NCI-H524 treated with DMSO at 0.1 percent for 48 hours (cell line): Measurements from ENCODE around the gene TAF1B.
"Not testable (repeated sequence)": the region's sequence is repeated elsewhere in the genome, so short reads cannot be mapped to it uniquely, and the experiment has no call there.

Experiments used
- DNase-seq: peaks from one replicate; lab custom pipeline; 2025; lab: John Stamatoyannopoulos, UW

Gene TAF1B

DNA sequence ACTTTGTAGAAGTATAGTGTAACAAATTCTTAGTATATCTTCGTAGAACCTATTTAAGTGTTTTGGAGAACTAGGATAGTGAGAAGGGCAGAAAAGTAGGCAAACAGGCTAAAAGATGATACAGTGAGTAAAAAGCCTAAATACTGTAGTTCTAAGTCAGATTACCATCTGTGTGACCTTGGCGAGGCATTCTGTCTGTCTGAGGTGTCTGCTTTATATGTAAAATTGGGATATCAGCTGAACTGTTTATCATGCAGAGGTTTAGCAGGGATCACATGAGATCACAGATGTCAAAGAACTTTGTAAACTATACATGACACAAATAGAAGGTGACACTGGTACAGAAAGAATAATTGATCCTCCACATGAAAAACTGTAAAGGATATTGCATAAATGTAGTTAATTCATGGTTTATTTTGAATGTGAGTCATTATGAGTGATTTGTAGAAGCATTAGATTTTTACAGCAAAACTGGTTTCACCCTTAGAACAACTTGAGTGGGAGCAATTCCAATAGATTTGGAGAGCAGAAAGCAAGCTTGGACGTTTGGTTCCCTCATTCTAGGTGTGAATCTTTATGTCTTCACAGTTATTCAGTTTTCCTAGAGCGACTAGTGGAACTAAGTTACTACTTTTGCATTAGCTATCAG lies 41.9 kb downstream of the TAF1B start:
- no peak for DNase-seq

DNA sequence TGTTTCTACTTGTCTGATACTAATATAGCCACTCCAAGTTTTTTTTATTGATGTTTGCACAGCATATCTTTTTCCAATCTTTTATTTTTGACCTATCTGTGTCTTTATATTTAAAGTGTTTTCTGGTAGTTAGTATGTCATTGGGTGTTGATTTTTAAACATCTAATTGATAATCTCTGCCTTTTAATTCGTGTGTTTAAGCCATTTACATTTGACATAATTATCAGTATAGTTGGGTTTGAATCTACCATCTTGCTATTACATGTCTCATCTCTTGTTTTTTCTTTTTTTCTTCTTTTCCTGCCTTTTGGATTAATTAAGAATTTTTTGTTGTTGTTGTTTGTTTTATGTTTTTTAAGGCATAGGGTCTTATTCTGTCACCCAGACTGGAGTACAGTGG lies 44.2 kb downstream of the TAF1B start:
- no peak for DNase-seq

DNA sequence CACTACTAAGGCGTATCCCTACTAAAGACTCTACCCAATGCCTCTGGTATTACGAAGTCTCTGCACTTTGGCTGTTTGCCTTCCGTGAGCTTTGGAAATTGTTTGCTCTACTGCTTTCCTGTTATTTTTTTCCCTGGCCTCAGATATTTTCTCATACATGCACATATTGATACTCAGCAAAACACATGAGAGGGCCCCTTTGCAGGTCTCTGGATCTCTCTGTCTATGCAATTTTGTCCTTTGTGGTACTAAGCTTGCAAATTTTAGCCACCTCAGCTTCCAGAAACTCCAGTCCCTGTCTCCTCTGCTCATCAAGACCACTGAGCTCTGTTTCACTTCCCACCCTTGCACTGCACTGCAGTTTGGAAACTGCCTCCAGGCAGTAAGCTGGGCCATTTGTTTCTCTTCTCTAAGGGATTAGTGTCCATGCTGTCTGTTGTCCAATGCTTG lies 46.6 kb downstream of the TAF1B start:
- no peak for DNase-seq

DNA sequence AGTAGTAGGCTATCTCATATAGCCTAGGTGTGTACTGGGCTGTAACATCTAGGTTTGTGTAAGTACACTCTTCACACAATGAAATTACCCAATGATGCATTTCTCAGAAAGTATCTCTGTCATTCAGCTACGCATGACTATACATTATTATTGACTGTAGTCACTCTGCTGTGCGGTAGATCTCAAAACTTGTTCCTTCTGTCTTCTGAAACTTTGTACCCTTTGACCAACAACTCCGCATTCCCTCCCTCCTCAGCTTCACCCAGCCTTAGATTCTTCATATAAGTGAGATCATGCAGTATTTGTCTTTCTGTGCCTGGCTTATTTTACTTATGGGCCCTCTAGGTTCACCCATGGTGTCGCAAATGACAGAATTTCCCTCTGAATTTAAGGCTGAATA lies 49.0 kb downstream of the TAF1B start:
- no peak for DNase-seq

DNA sequence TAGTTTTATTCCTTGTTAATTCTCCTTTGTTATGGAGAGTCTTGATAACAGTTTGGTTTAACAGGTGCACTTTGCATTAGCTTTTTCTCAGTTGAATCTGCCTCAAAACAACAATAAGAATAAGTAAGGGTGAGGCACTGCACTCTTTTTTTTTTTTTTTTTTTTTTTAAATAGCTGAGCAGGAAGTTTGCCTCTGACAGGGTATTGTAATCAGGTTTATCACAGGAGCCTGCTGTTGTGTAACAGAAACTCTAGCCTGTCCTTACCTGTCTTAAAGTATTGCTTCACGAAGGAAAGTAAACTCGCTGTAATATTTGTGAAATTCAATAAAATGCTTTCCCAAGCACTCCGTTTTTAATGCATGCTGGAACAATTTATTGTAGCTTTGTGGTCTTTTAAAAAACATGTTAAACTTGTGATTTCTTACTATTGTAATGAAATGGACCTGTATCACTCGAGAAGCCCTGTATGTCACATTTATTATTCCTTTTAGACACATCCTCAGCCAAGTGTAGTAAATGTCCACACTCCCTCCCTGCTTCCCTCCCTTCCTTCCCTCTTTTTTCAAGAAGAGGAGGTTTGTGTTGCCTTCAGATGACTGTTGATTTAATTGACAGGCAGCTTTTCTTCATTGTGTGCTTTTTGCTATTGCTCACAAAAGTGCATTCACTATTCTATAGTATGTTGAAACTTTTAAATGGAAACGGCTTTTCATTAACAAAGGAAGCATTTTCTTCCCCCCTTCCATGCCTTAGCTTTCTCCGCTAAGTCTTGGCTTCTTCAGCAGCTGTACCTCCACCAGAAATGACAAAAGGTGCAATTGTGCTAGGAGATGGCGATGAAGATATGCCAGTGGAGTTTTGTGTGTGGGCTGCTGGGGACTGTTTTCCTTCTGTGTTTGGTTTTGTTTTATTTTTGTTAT lies 52.7 kb downstream of the TAF1B start:
- DNase-seq, result no peak

DNA sequence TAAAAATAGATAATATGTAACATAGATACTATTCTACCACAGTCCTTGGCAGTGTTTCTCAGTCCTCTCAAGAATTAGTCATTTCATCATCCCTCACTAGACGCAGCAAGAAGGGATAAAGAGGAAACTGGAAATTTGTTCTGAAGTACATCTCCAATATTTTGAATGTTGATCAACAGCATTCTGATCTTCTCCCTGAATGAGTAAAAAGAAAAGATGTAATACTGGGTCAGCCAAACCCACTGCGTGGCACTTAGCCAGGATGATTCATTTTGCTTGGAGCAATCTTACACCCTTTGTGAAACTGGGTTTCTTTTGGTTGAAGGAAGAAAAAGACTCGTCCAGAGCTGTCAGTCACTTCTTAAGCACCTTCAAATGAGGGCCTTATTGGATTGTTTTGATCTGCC lies 54.1 kb downstream of the TAF1B start:
- DNase-seq, result no peak

DNA sequence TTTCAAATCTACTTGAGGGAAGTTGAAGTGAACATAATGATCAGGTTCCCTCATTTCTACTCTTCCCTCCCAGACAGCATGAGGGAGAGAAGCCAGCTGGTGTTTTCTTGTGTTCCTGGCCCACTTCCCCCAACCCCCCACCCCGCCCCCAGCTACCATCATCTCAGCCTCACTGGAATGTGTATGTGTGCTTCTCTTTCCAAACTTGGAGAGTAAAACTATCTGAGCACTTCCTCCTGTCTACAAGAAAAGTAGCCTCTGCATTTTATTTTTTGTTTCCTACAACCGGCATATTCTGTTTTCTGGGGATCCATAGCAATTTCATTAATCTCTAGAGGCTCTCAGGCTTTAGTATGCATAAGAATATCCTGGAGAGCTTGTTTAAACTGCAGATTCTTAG lies 54.6 kb downstream of the TAF1B start:
- DNase-seq, result no peak

DNA sequence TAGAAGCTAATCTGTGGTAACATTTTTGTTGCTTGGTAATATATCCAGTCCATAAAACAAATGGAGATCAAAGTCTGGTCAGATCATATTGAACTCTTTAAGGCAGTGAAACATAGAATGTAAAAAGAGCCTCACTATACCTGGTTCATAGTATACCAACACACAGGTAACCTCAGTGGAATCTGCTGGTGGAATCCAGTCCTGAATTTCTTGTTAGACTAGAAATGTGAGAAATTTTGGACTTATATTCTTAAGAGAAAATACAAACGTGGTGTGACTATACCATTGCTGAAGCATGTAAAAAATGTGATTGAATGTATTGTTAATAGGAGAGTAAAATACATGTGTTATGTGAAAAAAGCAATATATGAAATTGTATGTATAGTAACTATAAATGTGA lies 62.1 kb downstream of the TAF1B start:
- DNase-seq, result no peak

DNA sequence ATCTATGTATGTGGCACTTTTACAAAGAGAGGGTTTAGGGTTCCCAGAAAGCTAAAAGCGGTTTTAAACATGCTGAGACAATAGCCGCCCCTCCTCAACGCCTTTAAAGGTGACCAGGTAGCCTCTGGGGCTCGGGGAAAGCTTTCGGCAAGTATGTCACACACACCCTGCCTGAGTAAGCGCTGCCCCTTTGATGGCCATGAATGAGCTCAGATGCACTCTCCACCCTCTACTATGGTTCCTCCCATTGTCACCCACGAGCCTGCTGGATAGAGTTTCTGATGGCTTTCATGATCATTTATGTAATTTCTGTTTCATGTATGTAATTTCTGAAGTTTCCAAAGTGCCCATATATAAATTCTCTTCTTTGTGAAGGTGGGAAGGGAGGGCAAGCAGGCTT lies 64.1 kb downstream of the TAF1B start:
- no peak for DNase-seq

DNA sequence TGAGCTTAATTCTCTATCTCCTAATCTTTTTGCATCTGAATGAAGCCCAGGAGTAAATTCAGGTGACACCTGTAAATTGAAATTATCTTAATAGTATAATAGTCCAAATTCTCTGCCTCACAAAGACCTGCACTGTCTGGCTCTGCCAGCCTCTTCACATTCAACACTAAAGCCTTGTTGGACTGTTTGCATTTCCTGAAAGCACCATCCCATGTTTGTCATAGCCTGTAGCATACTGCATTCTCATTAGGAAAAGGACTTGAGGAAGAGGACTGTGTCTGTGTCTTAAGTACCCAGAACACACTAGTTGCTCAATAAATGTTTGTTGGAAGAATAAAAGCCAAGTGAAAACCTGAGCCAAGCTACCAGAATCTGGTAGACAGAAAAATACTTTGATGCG lies 65.4 kb downstream of the TAF1B start:
- DNase-seq, result no peak

DNA sequence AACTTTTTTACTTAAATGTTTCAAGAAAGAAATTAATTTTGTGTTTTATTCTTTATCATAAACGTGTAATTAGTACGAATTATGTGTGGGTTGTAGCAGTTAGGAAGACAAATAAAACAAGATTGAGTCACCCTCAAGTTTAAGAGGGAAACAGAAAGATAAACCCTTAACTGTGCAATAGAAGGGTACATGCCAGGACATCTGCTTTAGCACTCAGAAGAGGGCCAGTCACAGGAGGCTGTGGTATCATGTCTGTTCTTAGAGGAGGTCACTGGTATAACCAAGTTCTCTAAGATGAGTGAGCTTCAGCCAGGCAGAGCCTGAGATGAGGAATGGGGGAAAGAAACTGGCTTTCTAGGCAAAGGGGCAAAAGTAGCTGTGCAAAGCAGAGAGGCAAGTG lies 65.8 kb downstream of the TAF1B start:
- no peak for DNase-seq

DNA sequence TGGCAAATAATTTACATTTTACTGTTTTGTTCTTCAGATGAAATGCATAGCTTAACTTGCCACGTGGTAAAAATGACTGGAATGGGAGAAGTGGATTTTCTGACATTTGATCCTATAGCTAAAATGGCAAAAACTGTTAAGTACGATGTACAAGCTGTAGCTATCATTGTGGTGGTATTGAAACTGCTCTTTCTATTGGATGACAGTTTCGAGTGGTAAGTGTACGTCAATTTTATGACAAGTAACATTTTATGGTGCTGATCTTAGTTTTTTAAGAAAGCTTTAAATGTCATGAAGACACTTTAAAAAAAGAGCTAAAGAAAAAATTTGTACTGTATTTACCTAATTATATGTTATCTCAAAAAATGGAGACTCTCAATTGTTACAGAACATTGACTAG lies 67.4 kb downstream of the TAF1B start:
- DNase-seq, result no peak

DNA sequence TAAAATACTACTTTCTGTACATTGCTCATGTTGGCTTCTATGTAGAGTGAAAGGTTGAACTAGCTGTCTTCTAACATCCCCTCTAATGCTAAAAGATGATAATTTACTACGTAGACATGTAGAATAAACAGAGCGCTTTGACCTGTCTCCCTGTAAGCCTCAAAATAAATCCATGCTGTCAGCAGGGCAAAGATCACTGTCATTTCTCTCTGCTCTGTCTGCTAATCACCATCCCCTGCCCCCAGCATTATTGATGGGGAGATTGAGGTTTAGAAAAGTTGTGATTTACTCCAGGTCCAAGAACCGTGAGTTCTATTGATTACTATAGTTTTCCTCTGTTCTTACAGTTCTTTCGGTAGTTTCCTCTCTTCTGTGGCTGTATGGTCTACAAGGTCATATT lies 69.2 kb downstream of the TAF1B start:
- no peak for DNase-seq

DNA sequence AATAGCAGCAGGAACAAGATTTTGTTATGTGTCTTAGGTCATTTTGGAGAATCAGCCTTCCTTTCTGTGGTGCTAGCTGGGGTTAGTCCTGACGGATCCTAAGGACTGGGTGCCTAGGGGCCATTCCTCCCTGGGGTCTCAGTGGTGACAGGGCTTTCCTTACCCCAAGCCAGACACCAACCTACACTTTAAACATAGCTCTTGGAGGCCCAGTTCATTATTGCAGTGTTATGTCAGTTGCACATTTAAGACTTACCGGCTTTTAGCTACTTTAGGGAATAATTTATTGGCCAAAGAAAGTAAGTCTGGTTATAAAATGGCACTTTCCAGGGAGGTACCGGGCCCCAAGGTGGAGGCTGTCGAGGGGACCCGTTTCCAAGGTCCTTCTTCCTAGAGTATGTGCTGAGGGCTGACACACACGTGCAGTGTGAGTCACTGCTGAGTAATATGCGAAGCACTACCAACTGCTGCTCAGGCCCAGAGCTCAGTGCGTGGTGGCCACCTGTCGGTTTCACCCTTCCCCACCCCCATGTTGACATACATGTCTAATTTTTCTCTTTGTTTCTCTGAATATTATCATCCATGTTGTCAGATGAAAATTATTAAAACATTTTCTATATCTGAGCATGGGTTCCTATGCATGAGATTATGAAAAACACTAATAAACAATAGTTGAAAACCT lies 71.3 kb downstream of the TAF1B start:
- DNase-seq, result no peak

DNA sequence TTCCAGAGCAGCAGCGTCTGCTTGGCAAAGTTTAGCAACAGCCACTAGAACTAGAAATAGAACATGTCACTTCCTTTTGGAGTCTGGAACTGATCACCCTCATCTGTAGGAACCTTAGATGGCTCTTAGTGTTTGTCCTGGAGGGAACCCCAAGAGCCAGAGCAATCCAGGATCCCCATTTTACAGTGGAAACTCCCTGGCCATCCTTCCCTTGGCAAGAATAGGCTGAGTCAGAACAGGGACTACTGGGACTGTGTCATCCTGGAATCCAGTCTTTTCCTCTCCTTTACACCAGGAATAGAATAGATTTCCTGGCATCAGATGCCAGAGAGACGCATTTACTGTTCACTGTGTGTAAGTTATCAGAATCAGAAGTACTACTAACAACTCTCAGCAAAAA lies 75.0 kb downstream of the TAF1B start:
- DNase-seq, result no peak

DNA sequence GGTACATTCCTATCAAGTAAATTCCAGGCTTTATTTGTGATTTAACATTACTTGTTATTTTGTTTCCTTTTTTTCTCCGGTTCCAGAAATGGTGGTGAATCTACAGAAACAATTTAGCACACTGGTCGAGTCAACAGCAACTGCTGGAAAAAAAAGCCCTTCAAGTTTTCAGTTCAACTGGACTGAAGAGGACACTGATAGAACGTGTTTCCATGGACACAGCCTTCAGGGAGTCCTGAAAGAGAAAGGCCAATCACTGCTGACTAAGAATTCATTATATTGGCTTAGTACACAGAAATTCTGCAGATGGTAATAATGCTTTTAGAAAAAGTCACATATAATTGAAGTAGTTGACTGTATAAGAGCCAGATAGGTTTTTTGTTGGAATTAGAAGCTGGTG lies 76.2 kb downstream of the TAF1B start:
- DNase-seq, result no peak

DNA sequence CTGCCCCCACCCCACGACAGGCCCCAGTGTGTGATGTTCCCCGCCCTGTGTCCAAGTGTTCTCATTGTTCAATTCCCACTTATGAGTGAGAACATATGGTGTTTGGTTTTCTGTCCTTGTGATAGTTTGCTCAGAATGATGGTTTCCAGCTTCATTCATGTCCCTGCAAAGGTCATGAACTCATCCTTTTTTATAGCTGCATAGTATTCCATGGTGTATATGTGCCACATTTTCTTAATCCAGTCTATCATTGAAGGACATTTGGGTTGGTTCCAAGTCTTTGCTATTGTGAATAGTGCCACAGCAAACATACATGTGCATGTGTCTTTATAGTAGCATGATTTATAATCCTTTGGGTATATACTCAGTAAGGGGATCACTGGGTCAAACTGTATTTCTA lies 83.7 kb downstream of the TAF1B start:
- not testable (repeated sequence) for DNase-seq

DNA sequence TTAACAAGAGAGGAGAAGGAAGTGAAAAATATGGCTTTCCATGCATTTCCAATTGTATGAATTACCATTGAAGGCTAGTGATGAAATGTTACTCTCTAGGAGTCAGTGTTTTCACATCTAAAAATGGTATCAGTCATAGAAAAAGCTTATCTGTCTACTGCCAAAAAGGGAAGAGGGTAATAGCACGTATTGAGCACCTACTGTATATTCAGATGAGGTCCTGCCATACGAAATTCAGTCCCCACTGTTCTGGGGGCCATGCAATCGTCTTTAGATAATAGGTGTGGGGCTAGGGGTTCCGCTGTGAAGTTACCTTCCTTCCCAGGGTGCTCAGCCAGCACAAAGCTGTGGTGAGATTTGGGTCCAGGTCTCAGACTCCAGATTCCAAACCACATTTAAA lies 94.0 kb downstream of the TAF1B start:
- no peak for DNase-seq

DNA sequence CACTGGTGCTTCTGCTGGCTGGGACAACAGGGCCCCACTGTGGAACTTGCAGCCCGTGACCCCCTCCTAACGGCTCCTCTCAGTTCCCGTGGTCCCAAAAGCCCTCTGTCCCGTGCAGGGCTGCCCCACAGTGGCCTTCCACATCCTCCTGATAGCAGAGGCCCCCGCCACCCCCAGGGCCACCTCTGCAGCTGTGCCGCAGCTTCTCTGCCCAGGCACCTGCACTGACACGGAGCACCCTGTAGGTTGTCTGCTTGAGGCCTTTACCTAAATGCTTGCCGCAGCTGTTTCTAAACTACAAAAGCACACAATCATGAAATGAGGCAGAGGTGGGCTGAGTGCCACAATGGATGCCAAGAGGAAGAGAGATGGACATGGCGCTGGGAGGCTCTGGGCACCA lies 94.7 kb downstream of the TAF1B start:
- no peak for DNase-seq

DNA sequence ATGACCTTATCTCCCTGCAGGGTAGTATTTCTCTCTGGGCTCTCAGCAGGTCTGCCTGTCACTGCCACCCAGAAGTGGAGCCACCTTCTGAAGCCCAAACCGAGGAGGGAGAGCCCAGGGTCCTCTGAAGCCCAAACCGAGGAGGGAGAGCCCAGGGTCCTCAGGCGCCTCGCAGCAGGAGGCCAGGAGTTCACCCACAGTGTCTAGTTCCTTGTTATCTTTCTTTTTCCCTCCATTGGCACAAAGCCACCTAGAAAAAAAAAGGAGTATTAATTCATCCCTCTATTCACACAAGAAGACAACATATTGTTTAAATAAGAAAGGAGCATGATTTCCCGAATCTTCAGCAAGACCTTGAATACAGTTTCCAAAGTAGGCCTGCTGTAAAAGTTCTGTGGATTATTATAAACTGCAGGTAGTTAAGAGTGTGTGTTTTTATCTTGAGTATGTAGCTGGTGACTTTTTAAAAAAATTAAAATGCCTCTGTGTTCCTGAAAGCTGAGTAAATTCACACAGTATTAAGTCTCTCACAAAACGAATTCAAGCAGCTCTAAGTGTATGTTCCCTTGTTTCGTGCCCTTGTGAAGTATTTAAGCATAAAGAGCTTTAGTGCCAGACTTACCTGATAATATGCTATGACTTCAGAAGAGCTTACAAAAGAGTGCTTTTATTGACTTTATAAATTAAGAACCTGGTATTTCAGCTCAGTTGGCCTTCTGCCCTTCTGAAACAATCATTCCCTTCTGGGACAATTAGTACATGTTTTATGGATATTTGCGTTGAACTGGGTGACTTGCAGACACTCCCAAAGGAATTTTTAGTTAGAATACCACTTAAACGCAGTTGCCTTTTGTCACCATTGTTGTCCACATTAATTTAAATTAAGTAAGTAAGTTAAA lies 96.6 kb downstream of the TAF1B start:
- DNase-seq, result no peak

DNA sequence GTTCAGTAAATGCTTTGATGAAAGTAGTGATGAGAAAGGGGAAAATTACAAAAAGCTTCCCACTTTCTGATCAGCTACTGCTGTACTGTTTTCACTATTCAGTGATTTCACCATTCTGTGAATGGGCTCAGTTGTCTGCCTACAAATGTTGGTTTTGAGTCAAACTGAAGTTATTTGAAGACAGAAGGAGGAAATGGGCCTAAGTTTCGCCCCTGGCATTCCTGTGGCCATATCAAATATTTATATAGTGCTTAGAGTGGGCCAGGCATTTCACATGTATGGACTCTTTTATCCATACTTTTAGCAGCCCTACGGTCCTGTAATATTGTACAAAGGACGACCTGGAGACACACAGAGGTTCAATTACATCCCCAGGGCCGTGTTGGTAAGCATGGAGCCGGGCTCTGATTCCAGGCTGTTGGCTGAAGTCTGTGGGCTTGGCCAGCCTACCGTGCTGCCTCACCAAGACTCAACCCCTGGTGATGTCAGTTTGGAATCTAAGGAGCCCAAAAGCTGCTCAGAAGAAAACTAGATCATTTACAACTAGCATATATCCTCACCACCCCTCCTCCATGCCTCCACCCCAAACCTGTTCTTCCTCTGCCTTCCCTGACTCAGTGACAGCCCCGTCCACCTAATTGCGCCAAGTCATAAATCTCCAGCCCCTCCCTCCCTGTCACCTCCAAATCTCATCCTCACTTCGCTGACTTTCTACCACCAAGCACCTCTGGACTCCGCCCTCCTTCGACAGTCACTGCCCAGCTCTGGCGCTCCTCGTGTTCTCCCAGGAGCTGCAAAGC lies 98.1 kb downstream of the TAF1B start:
- no peak for DNase-seq
